Ectodermal cell (in vitro differentiated cells): ENCODE results near the gene SELENOW.
"Not testable (repeated sequence)": the region's sequence is repeated elsewhere in the genome, so short reads cannot be mapped to it uniquely, and the experiment has no call there.

Experiments used
- H3K27ac ChIP-seq: 2 replicates; pipeline ENCODE4 v1.7.0; 2013; ENCODE audit warnings: mild to moderate bottlenecking, low read depth, low read length; ENCODE audit not compliant: insufficient read depth, poor library complexity, severe bottlenecking
- H3K27me3 ChIP-seq: 2 replicates; pipeline ENCODE4 v1.7.0; 2013; ENCODE audit warnings: mild to moderate bottlenecking, low read length; ENCODE audit not compliant: insufficient read depth, control insufficient read depth, poor library complexity, severe bottlenecking
- H3K36me3 ChIP-seq: one replicate; pipeline ENCODE4 v1.7.0; 2013; ENCODE audit warnings: low read length; ENCODE audit not compliant: control insufficient read depth, insufficient read depth
- H3K4me1 ChIP-seq: one replicate; pipeline ENCODE4 v1.7.0; 2013; ENCODE audit warnings: low read length; ENCODE audit not compliant: control insufficient read depth, insufficient read depth
- H3K4me3 ChIP-seq: 2 replicates; pipeline ENCODE4 v1.7.0; 2013; ENCODE audit warnings: low read depth, low read length, control low read depth; ENCODE audit not compliant: insufficient read depth
- H3K9me3 ChIP-seq: 2 replicates; pipeline ENCODE4 v1.7.0; 2013; ENCODE audit warnings: mild to moderate bottlenecking, low read length, moderate library complexity; ENCODE audit not compliant: control insufficient read depth
- WGBS, 2 experiments: methylation state at CpG; one replicate each; pipeline ENCODE4 v1.1.7; 2013; ENCODE audit warnings: missing lambda C conversion rate in 2 of 2; 5-methylcytosine and 5-hydroxymethylcytosine counted together

The SELENOW gene

GRCh38 chr19:47745010-47745901, 33.2 kb upstream of the SELENOW start, which contains the start of gene NOP53:
Gene NOP53, plus strand, starts transcription at chr19:47745546. Its CDS starts 14 bp downstream, at chr19:47745560.
- Histone ChIP-seq H3K4me3 (peak within 1 kb of the TSS; percentile 95), H3K27me3 (no peaks in the 10 kb centered on the region), H3K4me1 (peaks cover 5% of the 10 kb centered on the region), H3K9me3 (no peaks in the 10 kb centered on the region), H3K36me3 (peaks cover 14% of the 10 kb centered on the region), H3K27ac (peak within 1 kb of the TSS; percentile 79)
- WGBS, 2 experiments = 4 to 6% methylated on average over 53 of the region's 53 CpGs

DNA sequence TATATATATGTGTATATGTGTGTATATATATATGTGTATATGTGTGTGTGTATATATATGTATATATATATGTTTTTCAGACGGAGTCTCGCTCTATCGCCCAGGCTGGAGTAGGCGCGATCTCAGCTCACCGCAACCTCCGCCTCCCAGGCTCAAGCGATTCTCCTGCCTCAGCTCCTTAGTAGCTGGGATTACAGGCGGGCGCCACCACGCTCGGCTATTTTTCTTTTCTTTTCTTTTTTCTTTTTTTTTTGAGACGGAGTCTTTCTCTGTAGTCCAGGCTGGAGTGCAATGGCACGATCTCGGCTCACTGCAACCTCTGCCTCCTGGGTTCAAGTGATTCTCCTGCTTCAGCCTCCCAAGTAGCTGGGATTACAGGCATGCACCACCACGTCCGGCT, 32.4 kb upstream of the SELENOW start:
- not testable (repeated sequence) for H3K27me3 ChIP-seq, H3K27ac ChIP-seq, H3K4me1 ChIP-seq, H3K9me3 ChIP-seq
- H3K4me3 ChIP-seq = peak overlapping the region; percentile 95
- peaks cover 23% of the 10 kb centered on the region for H3K36me3 ChIP-seq
- WGBS, 2 experiments = 72 to 75% methylated on average over 17 of the region's 17 CpGs

DNA sequence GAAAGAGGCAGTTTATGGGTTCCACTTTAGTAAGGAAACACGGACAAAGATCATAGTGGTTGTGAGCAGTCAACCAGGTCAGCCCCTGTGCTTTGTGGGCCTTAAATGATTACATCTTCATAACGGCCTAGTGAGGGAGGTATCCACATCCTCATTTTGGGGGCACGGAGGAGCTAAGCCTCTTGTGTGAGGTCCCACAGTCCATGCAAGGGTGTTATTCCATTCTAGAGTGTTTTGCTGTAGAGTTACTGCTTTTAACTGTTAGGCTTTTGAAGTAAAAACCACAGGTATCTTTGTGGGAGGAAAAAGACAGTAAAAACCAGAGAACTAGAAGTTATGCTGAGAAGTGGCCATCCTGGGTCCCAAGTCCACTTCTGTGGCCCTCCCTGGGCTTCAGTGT, 29.2 kb upstream of the SELENOW start:
- Histone ChIP-seq H3K27me3 (no peaks in the 10 kb centered on the region), H3K9me3 (no peaks in the 10 kb centered on the region), H3K4me3 (no peak overlapping the region), H3K36me3 (peaks cover 47% of the 10 kb centered on the region), H3K27ac (no peak overlapping the region), H3K4me1 (no peaks in the 10 kb centered on the region)
- 95% methylated on average over 3 of the region's 3 CpGs for WGBS, 2 experiments

GRCh38 chr19:47750752-47751151, 27.8 kb upstream of the SELENOW start:
- no peak overlapping the region for H3K4me3 ChIP-seq
- WGBS, 2 experiments = 96 to 97% methylated on average over 18 of the region's 18 CpGs
- H3K27ac ChIP-seq = no peak overlapping the region
- H3K4me1 ChIP-seq = no peaks in the 10 kb centered on the region
- H3K27me3 ChIP-seq = no peaks in the 10 kb centered on the region
- H3K36me3 ChIP-seq = peaks cover 58% of the 10 kb centered on the region
- H3K9me3 ChIP-seq = no peaks in the 10 kb centered on the region

DNA sequence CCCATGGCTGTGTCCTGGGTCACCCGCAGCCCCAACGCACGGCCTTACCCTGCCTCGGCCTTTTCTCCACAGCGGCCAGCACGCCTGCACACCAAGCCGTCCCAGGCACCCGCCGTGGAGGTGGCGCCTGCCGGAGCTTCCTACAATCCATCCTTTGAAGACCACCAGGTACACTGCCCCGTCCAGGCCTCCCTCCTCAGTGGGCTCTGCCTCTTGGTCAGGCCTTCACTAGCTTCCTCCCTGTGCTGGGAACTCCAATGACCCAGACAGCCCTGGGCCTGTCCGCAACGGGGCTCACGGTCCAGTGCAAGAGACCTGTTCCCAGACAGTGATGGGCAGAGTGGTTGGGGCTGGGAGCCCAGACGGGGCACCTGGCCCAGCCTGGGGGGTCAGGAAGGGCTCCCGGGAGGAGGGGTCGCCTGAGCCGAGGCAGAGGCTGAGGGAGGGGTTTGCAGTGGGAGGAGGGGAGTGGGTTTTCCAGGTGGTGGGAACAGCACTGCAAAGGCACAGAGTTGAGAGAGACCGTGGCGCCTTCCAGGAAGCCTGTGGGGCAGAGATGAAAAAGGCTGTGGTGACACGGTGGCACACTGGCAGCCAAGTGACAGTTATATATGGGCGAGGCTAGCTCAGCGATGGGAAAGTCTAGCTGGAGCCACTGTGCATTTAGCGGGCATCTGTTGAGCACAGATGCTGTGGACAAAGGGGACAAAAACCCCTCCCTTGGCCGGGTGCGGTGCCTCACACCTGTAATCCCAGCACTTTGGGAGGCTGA, 25.9 kb upstream of the SELENOW start:
- Histone ChIP-seq H3K27ac (no peak overlapping the region), H3K4me3 (no peak overlapping the region), H3K4me1 (no peaks in the 10 kb centered on the region), H3K36me3 (peaks cover 76% of the 10 kb centered on the region), H3K9me3 (no peaks in the 10 kb centered on the region), H3K27me3 (no peaks in the 10 kb centered on the region)
- 93% methylated on average over 27 of the region's 27 CpGs for WGBS, 2 experiments

DNA sequence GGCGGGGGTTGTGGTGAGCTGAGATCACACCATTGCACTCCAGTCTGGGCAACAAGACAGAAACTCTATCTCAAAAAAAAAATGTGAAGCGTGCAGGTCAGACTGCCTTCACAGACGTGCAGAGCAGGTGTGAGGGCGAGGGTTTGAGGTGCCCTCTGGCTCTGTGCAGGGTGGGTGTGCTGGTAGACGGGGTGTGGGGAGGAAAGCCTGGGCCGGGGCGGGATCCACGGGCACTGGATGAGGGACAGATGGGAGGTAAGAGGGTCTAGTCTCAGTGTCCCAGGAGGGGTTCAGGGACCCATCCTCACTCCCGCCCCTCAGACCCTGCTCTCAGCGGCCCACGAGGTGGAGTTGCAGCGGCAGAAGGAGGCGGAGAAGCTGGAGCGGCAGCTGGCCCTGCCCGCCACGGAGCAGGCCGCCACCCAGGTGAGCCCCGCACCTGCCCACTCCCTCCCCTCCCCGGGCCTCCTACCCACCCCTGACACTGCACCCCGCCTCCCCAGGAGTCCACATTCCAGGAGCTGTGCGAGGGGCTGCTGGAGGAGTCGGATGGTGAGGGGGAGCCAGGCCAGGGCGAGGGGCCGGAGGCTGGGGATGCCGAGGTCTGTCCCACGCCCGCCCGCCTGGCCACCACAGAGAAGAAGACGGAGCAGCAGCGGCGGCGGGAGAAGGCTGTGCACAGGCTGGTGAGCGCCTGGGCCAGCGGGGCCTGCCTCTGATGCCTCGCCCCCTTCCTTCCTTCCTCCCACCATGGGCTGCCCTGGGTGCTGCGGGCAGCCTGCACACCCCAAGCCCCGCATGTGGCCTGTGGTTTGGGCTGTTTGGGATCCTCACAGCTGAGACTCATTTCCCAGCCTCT, 24.1 kb upstream of the SELENOW start:
- WGBS, 2 experiments = 96 to 97% methylated on average over 36 to 37 of the region's 37 CpGs
- Histone ChIP-seq H3K36me3 (peaks cover 85% of the 10 kb centered on the region), H3K4me1 (no peaks in the 10 kb centered on the region), H3K27ac (no peak overlapping the region), H3K9me3 (no peaks in the 10 kb centered on the region), H3K4me3 (no peak overlapping the region), H3K27me3 (no peaks in the 10 kb centered on the region)

- no peak overlapping the region for H3K27ac ChIP-seq
- WGBS, 2 experiments = 91 to 92% methylated on average over 36 of the region's 36 CpGs
- no peaks in the 10 kb centered on the region for H3K27me3 ChIP-seq
- no peaks in the 10 kb centered on the region for H3K9me3 ChIP-seq
- H3K4me3 ChIP-seq = no peak overlapping the region
- H3K36me3 ChIP-seq = peaks cover 77% of the 10 kb centered on the region
- no peaks in the 10 kb centered on the region for H3K4me1 ChIP-seq
Observed at GRCh38 chr19:47755065-47755761, 23.3 kb upstream of the SELENOW start.

GRCh38 chr19:47755762-47756626, 22.5 kb upstream of the SELENOW start:
- 94 to 96% methylated on average over 28 of the region's 28 CpGs for WGBS, 2 experiments
- Histone ChIP-seq H3K36me3 (peaks cover 69% of the 10 kb centered on the region), H3K27me3 (no peaks in the 10 kb centered on the region), H3K27ac (no peak overlapping the region), H3K4me3 (no peak overlapping the region), H3K4me1 (no peaks in the 10 kb centered on the region), H3K9me3 (no peaks in the 10 kb centered on the region)

GRCh38 chr19:47756627-47756929, 21.9 kb upstream of the SELENOW start:
- Histone ChIP-seq H3K4me1 (no peaks in the 10 kb centered on the region), H3K4me3 (no peak overlapping the region), H3K36me3 (peaks cover 63% of the 10 kb centered on the region), H3K9me3 (no peaks in the 10 kb centered on the region), H3K27me3 (no peaks in the 10 kb centered on the region), H3K27ac (no peak overlapping the region)
- WGBS, 2 experiments = 96 to 97% methylated on average over 12 of the region's 12 CpGs
